ENCODE data around the gene NPHP4.

NPHP4 gene

DNA sequence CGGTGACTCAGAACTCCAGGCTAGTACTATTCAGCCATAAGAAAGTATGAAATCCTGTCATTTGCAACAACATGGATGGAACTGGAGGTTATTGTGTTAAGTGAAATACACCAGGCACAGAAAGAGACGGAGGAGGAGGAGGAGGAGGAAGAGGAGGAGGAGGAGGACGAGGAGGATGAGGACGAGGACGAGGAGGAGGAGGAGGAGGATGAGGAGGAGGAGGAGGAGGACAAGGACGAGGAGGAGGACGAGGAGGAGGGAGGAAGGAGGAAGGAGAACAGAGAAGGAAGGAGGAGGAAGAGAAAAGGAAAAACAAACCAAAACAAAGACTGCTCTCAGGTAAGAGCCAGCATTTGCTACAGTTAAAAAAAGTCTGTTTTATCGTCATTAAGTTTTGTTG is 178.7 kb downstream of the NPHP4 start:
- DNase-seq, result no peak

Measured in hypothalamus (tissue), 51 donors.